ENCODE measurements around the gene SHC1.

- TF ChIP-seq POLR2AphosphoS5 (IDR thresholded peaks at IDR 0.05; ENCODE audit: low read depth, low read length) (no peak), SIN3A (IDR thresholded peaks at IDR 0.05; ENCODE audit: borderline replicate concordance, insufficient read depth, low read length) (no peak), REST (IDR thresholded peaks at IDR 0.05; ENCODE audit: insufficient read depth in 1 of 2, low read depth in 2 of 2, low read length in 2 of 2) (no peak), TAF1 (IDR thresholded peaks at IDR 0.05; ENCODE audit: borderline replicate concordance, insufficient read depth, low read length) (no peak), FOXP2 (optimal IDR thresholded peaks at IDR 0.05; ENCODE audit: borderline replicate concordance, extremely low read depth, extremely low read length, insufficient read depth) (no peak)
Measured at GRCh38 chr1:154948079-154948478, 22.5 kb downstream of the SHC1 start.
